Measurements from ENCODE around the gene ALX3.

GRCh38 chr1:110098222-110099026 is 28.0 kb upstream of the ALX3 start:
- TF ChIP-seq, protein P1, sequence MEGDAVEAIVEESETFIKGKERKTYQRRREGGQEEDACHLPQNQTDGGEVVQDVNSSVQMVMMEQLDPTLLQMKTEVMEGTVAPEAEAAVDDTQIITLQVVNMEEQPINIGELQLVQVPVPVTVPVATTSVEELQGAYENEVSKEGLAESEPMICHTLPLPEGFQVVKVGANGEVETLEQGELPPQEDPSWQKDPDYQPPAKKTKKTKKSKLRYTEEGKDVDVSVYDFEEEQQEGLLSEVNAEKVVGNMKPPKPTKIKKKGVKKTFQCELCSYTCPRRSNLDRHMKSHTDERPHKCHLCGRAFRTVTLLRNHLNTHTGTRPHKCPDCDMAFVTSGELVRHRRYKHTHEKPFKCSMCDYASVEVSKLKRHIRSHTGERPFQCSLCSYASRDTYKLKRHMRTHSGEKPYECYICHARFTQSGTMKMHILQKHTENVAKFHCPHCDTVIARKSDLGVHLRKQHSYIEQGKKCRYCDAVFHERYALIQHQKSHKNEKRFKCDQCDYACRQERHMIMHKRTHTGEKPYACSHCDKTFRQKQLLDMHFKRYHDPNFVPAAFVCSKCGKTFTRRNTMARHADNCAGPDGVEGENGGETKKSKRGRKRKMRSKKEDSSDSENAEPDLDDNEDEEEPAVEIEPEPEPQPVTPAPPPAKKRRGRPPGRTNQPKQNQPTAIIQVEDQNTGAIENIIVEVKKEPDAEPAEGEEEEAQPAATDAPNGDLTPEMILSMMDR (IDR thresholded peaks at IDR 0.05): no peak
- TF ChIP-seq POLR2A (IDR thresholded peaks at IDR 0.05) (no peak), EP300 (IDR thresholded peaks at IDR 0.05) (no peak)
